GDM1 (cell line): ENCODE results near the gene LDLRAD2.
"Not testable (repeated sequence)": the region's sequence is repeated elsewhere in the genome, so short reads cannot be mapped to it uniquely, and the experiment has no call there.

ENCODE experiments used
- DNase-seq: peaks from one replicate; lab custom pipeline; 2025; lab: John Stamatoyannopoulos, UW

Gene LDLRAD2, protein sequence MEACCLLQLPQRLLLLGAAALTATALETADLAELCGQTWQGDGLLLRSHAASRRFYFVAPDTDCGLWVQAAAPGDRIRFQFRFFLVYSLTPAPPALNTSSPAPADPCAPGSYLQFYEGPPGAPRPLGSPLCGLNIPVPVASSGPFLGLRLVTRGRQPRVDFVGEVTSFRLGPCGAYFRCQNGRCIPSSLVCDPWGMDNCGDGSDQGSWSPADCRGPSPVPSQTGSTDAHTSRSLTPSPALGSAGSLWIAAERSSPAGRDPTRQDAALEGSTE

GRCh38 chr1:21811875-21812305, at the start of gene LDLRAD2:
Gene LDLRAD2 (plus strand): TSS chr1:21812265. CDS start chr1:21812452, 187 bp downstream.
- no peak for DNase-seq

DNA sequence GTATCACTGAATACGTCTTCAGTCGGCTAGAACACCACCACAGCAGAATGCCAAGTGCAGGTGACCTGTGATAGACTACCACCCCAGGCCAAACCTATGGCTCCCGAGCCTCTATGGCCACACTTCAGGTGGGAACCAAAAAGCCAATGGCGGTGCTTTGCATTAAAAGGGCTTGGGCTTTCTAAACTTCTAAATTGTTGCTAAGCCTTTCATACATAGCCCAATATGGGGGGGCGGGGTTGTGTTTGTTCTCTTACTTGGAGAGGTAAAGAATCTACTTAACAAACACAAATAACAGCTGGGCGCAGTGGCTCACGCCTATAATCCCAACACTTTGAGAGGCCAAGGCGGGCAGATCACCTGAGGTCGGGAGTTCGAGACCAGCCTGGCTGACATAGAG, 48.8 kb upstream of the LDLRAD2 start:
- DNase-seq: no peak

GRCh38 chr1:21763694-21764419, 48.2 kb upstream of the LDLRAD2 start:
- DNase-seq: no peak

DNA sequence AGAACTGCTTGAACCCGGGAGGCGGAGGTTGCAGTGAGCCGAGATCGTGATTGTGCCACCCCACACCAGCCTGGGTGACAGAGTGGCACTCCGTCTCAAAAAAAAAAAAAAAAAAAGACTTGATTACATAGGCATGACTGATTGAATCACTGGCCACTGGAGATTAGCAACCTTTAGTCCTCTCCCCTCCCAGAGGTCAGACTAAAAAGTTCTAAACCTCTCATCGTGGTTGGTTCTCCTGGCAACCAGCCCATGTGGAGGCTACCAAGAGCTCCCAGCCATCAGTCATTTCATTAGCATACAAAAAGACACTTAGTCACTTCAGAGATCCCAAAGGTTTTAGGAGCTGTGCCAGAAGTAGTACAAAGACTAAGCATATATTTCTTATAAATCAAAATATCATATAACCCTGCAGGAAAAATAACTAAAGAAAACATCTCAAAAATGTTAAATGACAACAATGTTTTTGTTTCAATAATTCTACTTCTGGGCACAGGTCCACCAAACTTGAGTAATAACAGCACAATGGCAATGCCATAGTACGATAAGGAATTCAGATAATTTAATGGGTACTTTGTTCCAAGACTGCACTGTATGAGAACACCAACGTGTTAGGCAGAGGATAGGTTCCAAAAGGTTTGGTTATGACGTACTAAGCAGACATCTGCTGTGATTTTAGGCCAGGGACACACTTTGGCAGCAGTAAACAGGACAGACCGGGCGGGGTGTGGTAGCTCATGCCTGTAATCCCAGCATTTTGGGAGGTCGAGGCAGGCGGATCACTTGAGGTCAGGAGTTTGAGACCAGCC, 47.2 kb upstream of the LDLRAD2 start:
- no peak for DNase-seq

DNA sequence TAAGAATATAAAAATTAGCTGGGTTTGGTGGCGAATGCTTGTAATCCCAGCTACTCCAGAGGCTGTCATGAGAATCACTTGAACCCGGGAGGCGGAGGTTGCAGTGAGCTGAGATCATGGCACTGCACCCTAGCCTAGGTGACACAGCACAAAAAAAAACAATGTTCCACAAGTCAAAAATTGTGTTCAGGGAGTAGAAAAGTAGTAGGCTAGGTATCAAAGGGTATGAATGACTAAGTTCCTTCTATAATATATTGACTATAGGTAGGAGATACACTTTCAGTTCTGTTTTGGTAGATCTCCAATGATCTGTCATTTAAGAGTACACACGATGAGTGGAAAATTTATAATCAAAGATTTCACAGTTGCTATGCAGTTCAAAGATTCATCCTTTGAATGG, 45.9 kb upstream of the LDLRAD2 start:
- DNase-seq: no peak

- not testable (repeated sequence) for DNase-seq
Measured at GRCh38 chr1:21767106-21767505, 45.0 kb upstream of the LDLRAD2 start.

DNA sequence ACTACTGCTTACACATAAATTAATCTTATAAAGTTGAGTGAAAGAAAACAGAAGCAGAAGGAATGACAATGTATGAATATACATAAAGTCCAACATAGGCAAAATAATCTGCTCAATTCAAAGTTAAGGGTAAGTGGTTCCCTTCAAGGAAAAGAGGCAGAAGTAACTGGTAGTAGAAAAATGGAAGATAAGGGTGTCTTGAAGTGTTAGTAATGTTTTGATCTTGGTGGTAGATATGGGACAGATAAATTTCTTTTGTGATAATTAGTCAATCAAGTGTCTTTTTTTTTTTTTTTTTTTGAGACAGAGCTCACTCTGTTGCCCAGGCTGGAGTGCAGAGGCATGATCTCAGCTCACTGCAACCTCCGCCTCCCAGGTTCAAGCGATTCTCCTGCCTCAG, 41.9 kb upstream of the LDLRAD2 start:
- DNase-seq: no peak

- not testable (repeated sequence) for DNase-seq
Measured at GRCh38 chr1:21770602-21771001, 41.5 kb upstream of the LDLRAD2 start.

GRCh38 chr1:21771672-21772071, 40.4 kb upstream of the LDLRAD2 start:
- not testable (repeated sequence) for DNase-seq

- DNase-seq: no peak
Measured at GRCh38 chr1:21773585-21773984, 38.5 kb upstream of the LDLRAD2 start.

DNA sequence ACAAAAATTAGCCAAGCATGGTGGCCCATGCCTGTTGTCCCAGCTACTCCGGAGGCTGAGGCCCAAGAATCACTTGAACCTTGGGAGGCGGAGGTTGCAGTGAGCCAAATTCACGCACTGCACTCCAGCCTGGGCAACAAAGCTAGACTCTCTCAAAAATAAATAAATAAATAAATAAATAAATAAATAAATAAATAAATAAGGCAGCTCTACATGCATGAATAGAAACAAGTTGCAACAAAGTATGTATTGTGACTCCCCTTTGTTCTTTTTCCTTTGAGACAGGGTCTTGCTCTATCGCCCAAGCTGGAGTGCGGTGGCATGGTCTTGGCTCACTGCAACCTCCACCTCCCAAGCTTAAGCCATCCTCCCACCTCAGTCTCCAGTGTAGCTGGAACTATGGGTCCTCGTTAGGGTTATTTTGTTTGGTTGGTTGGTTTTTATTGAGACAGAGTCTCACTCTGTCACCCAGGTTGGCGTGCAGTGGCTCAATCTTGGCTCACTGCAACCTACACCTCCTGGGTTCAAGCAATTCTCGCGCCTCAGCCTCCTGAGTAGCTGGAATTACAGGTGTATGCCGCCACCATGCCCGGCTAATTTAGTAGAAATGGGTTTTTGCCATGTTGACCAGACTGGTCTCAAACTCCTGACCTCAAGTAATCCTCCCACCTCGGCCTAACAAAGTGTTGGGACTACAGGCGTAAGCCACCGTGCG, 37.1 kb upstream of the LDLRAD2 start:
- DNase-seq: no peak

- no peak for DNase-seq
Measured at GRCh38 chr1:21775550-21775914, 36.5 kb upstream of the LDLRAD2 start.

DNA sequence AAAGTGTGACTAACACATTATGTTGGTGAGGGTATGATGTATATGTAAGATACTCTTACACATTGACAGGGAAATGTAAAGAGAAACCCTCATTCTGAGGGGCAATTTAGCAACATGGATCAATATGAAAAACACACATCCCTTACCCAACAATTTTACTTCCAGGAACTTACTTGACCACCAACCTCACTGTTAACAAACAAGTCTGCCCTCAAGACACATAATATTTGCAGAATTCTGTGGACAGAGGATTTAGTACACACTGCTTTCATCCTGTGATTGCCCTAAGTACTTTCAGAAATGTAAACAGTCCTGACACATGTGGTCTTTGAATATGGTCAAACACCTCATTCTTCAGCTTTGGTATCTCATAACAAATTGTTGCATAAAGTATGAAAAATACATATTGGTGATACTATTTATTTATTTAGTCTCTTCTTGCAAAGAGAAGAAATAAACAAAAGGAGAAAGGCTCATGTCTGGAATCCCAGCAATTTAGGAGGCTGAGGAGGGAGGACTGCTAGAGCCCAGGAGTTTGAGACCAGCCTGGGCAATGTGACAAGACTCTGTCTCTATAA, 36.0 kb upstream of the LDLRAD2 start:
- DNase-seq: no peak

- not testable (repeated sequence) for DNase-seq
Measured at GRCh38 chr1:21776925-21777324, 35.1 kb upstream of the LDLRAD2 start.

GRCh38 chr1:21778405-21778727, 33.7 kb upstream of the LDLRAD2 start:
- DNase-seq: no peak

GRCh38 chr1:21779613-21780521, 32.2 kb upstream of the LDLRAD2 start:
- no peak for DNase-seq

DNA sequence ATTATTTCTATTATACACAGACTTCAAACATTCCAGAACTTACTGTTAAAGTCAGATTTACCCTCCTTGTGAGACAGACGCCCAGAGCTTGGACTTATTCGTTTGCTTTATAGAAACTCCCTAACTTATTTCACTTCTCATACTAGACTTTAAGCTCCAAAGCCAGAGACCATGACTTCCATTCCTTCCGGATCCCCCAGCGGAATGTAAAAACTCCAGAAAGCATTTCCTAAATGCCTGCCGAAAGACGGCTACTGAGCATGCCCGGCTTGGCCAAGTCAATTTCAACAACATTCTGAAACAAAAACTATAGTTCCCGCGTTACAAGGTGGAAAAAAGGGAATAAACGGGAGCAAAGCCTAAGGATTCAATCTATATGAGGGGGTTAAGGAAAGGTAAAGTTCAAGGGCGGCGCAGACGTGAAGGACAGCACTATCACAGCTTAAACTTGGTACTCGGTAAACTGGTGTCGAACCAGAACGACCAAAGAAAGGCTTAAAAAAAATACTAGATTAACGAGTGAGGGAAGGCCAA, 30.2 kb upstream of the LDLRAD2 start:
- DNase-seq: no peak

DNA sequence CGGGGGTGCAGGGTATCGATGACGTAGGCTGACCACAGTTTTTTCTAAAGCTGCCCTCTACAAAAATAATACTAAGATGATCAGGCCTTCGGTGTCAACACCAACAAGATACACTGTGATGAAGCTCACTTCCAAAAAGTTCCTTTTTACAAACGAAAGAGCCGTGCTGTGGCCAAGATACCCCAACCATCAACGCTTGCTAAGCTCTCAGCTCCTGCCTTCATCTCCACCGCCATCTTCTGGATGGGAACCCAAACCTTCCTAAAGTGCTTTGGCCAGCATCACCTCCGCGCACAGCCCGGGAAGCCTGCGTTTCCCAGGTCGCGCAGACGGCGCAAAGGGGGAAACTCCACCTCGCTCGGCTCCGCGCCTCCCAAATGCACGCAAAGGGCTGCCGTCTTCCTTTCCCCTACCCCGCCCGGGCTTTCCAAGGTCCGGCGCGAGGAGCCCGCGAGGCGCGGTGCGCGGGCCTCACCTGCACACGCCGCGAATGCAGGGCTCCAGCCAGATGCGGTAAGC, 29.7 kb upstream of the LDLRAD2 start:
- peak; percentile 19 for DNase-seq

- DNase-seq: peak; percentile 96
Measured at GRCh38 chr1:21782868-21783678, 29.0 kb upstream of the LDLRAD2 start, which contains the start of gene USP48. Gene USP48 (minus strand): TSS chr1:21783149. CDS start chr1:21782957, 192 bp downstream.
